CD8-positive, alpha-beta memory T cell (primary cell): ENCODE measurements around the gene C3orf22. TPM values are rescaled to one million over a fixed set of nuclear protein-coding genes. Genes with fewer than 3 reads are reported as not detected.

Experiments
- CTCF ChIA-PET: fragments of 350-600 bp; sonication (Branson Sonifier 250); formaldehyde crosslinking; loops from one replicate; lab custom pipeline; 2021; ENCODE audit warnings: antibody characterized with exemption; lab: Charles Lee
- POLR2A ChIA-PET: fragments of 350-600 bp; sonication (Branson Sonifier 250); formaldehyde crosslinking; loops from one replicate; lab custom pipeline; 2021; ENCODE audit warnings: antibody characterized with exemption; lab: Charles Lee
- DNase-seq, 5 donors: peaks; one replicate each; pipeline versions ENCODE4 v3.0.0 to v3.0.0-alpha.2; 2020 to 2022; ENCODE audit warnings: mixed read lengths in 1 of 5
- H3K27ac ChIP-seq: one replicate; pipeline ENCODE4 v1.7.0; 2013; ENCODE audit warnings: low read depth, mild to moderate bottlenecking, low read length, moderate library complexity
- H3K27me3 ChIP-seq: 2 replicates; pipeline ENCODE4 v1.7.0; 2013; ENCODE audit warnings: low read length, mild to moderate bottlenecking; ENCODE audit not compliant: insufficient read depth, poor library complexity, severe bottlenecking
- H3K36me3 ChIP-seq: 2 replicates; pipeline ENCODE4 v1.7.0; 2013; ENCODE audit warnings: mild to moderate bottlenecking, low read length, moderate library complexity; ENCODE audit not compliant: insufficient read depth
- H3K4me1 ChIP-seq: 2 replicates; pipeline ENCODE4 v1.7.0; 2013; ENCODE audit warnings: mild to moderate bottlenecking, low read length, moderate library complexity; ENCODE audit not compliant: insufficient read depth
- H3K4me3 ChIP-seq: 2 replicates; pipeline ENCODE4 v1.7.0; 2013; ENCODE audit warnings: mild to moderate bottlenecking, low read length
- H3K9me3 ChIP-seq: 2 replicates; pipeline ENCODE4 v1.7.0; 2013; ENCODE audit warnings: mild to moderate bottlenecking, low read length
- H3K27ac Mint-ChIP-seq, 8 donors: one replicate each; pipeline ENCODE4 v1.8.0; 2020 to 2021; ENCODE audit warnings: mixed read lengths in 8 of 8, mild to moderate bottlenecking in 6 of 8, inconsistent platforms in 3 of 8, moderate library complexity in 3 of 8
- H3K27me3 Mint-ChIP-seq, 2 donors: one replicate each; pipeline ENCODE4 v1.8.0; 2020 to 2021; ENCODE audit warnings: mixed read lengths in 2 of 2, mild to moderate bottlenecking in 1 of 2, moderate library complexity in 1 of 2
- H3K36me3 Mint-ChIP-seq, 3 donors: one replicate each; pipeline ENCODE4 v1.8.0; 2020 to 2021; ENCODE audit warnings: mixed read lengths in 3 of 3, inconsistent platforms in 1 of 3, mild to moderate bottlenecking in 1 of 3
- H3K4me1 Mint-ChIP-seq, 3 donors: one replicate each; pipeline ENCODE4 v1.8.0; 2020 to 2021; ENCODE audit warnings: mixed read lengths in 3 of 3, inconsistent platforms in 1 of 3, mild to moderate bottlenecking in 1 of 3
- H3K4me3 Mint-ChIP-seq, 7 donors: one replicate each; pipeline ENCODE4 v1.8.0; 2020 to 2021; ENCODE audit warnings: mixed read lengths in 7 of 7, mild to moderate bottlenecking in 6 of 7, moderate library complexity in 4 of 7, inconsistent platforms in 2 of 7
- H3K9me3 Mint-ChIP-seq, 5 donors: one replicate each; pipeline ENCODE4 v1.8.0; 2020 to 2022; ENCODE audit warnings: mixed read lengths in 5 of 5, mild to moderate bottlenecking in 3 of 5, moderate library complexity in 2 of 5, inconsistent platforms in 1 of 5
- polyA plus RNA-seq: library from polyadenylated mRNA; unstranded; fragments of 300-500 nt; fragmentation: Illumina TruSeq; gene quantifications from one replicate; pipeline ENCODE4 v1.2.3, GENCODE V29; 2021
- total RNA-seq, 2 experiments: library from RNA; stranded (reverse); gene quantifications; one replicate each; pipeline ENCODE4 v1.2.3, GENCODE V29; 2021

C3orf22 gene
- total and polyA plus RNA-seq, 3 experiments from 2014 or later = not detected

DNA sequence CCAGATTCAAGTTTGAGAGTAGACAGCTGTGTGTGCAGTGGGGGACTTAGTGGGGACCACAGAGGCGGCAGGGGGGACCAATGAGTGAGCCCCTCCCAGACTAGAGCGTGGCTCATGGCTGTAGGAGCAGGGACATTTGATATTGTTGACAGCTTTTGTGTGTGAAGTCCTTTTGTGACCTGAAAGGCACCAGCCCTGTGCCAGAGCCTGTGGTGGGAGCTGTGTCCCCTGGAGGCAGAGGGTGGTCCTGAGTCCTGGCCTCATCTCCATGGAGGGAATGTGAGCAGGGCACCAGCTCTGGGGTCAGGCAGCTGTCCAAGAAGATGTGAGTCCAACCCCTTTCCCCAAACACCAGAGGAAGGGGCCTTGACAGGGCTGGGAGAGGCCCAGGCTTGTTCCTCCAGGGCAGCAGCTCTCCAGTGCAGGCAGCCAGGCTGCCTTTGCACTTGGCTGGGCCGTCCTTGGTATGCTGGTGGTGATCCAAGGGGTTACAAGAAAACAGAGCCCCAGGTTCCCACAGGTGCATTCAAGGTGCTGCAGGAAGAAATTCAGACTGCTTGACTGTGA is 10.1 kb upstream of the C3orf22 start:
- Mint-ChIP-seq H3K4me1 (no peaks in the 10 kb centered on the region), H3K36me3 (no peaks in the 10 kb centered on the region), H3K9me3 (no peaks in the 10 kb centered on the region), H3K27ac (no peak overlapping the region), H3K4me3 (no peak overlapping the region), H3K27me3 (peaks cover 11 to 57% of the 10 kb centered on the region in 2 donors)
- H3K9me3 ChIP-seq = no peaks in the 10 kb centered on the region
- no peak overlapping the region for H3K4me3 ChIP-seq
- ChIA-PET POLR2A (no interaction called here), CTCF (no interaction called here)
- no peak for DNase-seq
- no peak overlapping the region for H3K27ac ChIP-seq
- no peaks in the 10 kb centered on the region for H3K36me3 ChIP-seq
- H3K4me1 ChIP-seq = no peaks in the 10 kb centered on the region
- peaks cover 2% of the 10 kb centered on the region for H3K27me3 ChIP-seq

DNA sequence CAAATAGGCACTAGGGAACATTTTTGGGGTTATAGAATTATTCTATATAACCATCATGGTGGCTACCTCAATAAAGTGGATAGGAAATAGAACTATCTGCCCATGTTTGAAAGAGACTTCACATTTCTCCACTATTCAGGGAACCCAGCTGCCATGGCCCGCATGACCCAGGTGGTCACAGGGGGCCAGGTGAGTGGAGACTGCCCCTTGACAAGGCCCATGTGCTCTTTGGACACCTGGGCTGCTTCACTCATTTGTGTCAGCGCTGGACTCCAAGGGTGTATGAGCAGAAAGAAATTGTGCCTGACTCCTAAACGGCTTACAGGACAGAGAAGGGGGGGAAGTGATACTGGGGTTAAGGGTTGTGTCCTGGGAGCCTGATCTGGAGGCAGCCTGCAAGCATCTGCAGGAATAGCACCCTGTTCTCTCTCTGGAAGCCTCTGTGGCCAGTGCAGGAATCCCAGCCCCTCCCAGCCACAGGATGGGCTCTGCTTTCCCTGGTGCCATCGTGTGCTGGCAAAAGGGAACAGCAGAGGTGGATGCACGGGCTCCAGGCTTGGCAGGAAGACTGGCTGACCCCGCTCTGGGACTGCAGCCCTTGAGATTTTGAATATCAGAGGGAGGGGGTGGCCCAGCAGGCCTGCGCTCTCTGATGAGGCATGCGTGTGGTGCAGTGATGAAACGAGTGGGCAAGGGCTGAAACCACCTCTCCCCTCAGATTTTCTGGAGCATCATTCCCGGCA is 9.1 kb upstream of the C3orf22 start:
- peaks cover 9 to 53% of the 10 kb centered on the region in 2 donors for H3K27me3 Mint-ChIP-seq
- H3K4me3 Mint-ChIP-seq = no peak overlapping the region
- H3K27ac Mint-ChIP-seq = no peak overlapping the region
- CTCF ChIA-PET = no interaction called here
- H3K9me3 ChIP-seq = no peaks in the 10 kb centered on the region
- peaks cover 0 to 5% (median under 1%) of the 10 kb centered on the region in 5 donors for H3K9me3 Mint-ChIP-seq
- H3K4me3 ChIP-seq = no peak overlapping the region
- POLR2A ChIA-PET = no interaction called here
- no peaks in the 10 kb centered on the region for H3K36me3 Mint-ChIP-seq
- no peak overlapping the region for H3K27ac ChIP-seq
- no peaks in the 10 kb centered on the region for H3K27me3 ChIP-seq
- no peaks in the 10 kb centered on the region for H3K36me3 ChIP-seq
- DNase-seq = no peak
- no peaks in the 10 kb centered on the region for H3K4me1 ChIP-seq
- no peaks in the 10 kb centered on the region for H3K4me1 Mint-ChIP-seq

GRCh38 chr3:126562737-126563276 is 4.1 kb upstream of the C3orf22 start:
- Histone ChIP-seq H3K4me1 (no peaks in the 10 kb centered on the region), H3K4me3 (no peak overlapping the region), H3K36me3 (no peaks in the 10 kb centered on the region), H3K27ac (no peak overlapping the region), H3K27me3 (no peaks in the 10 kb centered on the region), H3K9me3 (no peaks in the 10 kb centered on the region)
- DNase-seq = no peak
- Mint-ChIP-seq H3K4me1 (no peaks in the 10 kb centered on the region), H3K4me3 (no peak overlapping the region), H3K27me3 (peaks cover 5 to 36% of the 10 kb centered on the region in 2 donors), H3K9me3 (peaks cover 0 to 11% (median 4%) of the 10 kb centered on the region in 5 donors), H3K27ac (no peak overlapping the region), H3K36me3 (no peaks in the 10 kb centered on the region)
- CTCF ChIA-PET = no interaction called here
- POLR2A ChIA-PET = no interaction called here

GRCh38 chr3:126557761-126558160 is 971 bp downstream of the C3orf22 start:
- ChIA-PET POLR2A (no interaction called here), CTCF (no interaction called here)
- H3K27me3 ChIP-seq = no peaks in the 10 kb centered on the region
- H3K4me1 ChIP-seq = no peaks in the 10 kb centered on the region
- Mint-ChIP-seq H3K9me3 (peaks cover 0 to 5% (median 3%) of the 10 kb centered on the region in 5 donors), H3K4me1 (no peaks in the 10 kb centered on the region), H3K4me3 (no peak overlapping the region), H3K27ac (no peak overlapping the region), H3K27me3 (peaks cover 2 to 6% of the 10 kb centered on the region in 2 donors), H3K36me3 (no peaks in the 10 kb centered on the region)
- H3K9me3 ChIP-seq = no peaks in the 10 kb centered on the region
- no peaks in the 10 kb centered on the region for H3K36me3 ChIP-seq
- no peak overlapping the region for H3K4me3 ChIP-seq
- H3K27ac ChIP-seq = no peak overlapping the region
- no peak for DNase-seq

DNA sequence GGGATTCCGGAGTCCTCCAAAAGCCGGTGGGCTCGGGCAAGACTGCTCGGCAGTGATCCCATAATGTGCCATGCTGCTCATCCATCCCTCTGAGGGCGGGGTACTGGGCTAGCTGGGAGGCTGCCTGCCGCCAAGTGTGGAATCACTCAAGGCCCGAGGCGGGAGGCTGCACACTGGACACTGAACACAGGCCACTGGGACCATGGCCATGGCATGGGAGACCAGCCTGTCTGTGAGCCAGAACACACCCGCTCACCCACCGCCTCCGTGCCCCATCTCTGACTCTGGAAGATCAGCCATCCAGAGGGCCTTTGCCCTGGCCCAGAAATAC is 1.4 kb downstream of the C3orf22 start:
- Mint-ChIP-seq H3K27me3 (peaks cover 1 to 6% of the 10 kb centered on the region in 2 donors), H3K4me3 (no peak overlapping the region), H3K36me3 (no peaks in the 10 kb centered on the region), H3K4me1 (no peaks in the 10 kb centered on the region), H3K27ac (no peak overlapping the region), H3K9me3 (peaks cover 0 to 3% (median 2%) of the 10 kb centered on the region in 5 donors)
- no peak overlapping the region for H3K27ac ChIP-seq
- H3K9me3 ChIP-seq = no peaks in the 10 kb centered on the region
- H3K27me3 ChIP-seq = no peaks in the 10 kb centered on the region
- ChIA-PET CTCF (no interaction called here), POLR2A (no interaction called here)
- no peak overlapping the region for H3K4me3 ChIP-seq
- no peaks in the 10 kb centered on the region for H3K4me1 ChIP-seq
- no peaks in the 10 kb centered on the region for H3K36me3 ChIP-seq
- no peak for DNase-seq

DNA sequence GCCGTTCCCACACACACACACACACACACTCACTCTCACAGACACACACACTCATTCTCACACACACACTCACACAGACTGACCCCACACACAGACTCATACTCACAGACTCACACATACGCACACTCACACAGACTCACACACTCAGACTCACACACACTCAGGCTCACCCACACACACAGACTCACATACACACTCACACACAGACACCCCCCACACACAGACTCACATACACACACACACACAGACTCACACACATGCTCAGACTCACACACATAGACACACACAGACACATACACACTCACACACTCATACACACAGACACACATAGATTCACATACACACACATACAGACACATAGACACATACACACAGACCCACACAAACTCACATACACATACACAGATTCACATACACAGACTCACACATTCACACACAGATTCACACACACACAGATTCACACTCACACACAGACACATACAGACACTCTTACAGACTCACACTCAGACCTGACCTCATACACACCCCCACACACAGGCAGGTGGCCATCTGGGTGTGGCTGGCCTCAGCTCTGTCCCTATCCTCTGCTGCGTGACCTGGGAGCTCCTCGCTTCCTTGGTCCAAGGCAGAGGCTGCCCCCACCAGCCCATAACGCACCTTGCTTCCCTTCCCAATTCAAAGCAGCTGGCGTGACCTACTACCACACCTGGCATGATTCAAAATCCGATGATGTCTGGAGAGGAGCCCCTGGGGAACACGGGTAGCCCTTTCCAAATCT is 1.9 kb downstream of the C3orf22 start:
- Mint-ChIP-seq H3K27ac (no peak overlapping the region), H3K9me3 (no peaks in the 10 kb centered on the region), H3K36me3 (no peaks in the 10 kb centered on the region), H3K27me3 (peaks cover 1 to 6% of the 10 kb centered on the region in 2 donors), H3K4me3 (no peak overlapping the region), H3K4me1 (no peaks in the 10 kb centered on the region)
- POLR2A ChIA-PET = no interaction called here
- no peaks in the 10 kb centered on the region for H3K27me3 ChIP-seq
- no peaks in the 10 kb centered on the region for H3K4me1 ChIP-seq
- CTCF ChIA-PET = interaction anchor here (1.7 kb wide), 1 partner anchor 34 kb away, joined by 3 read pairs; no protein-coding TSS in a partner anchor
- H3K9me3 ChIP-seq = no peaks in the 10 kb centered on the region
- H3K36me3 ChIP-seq = no peaks in the 10 kb centered on the region
- no peak overlapping the region for H3K4me3 ChIP-seq
- H3K27ac ChIP-seq = no peak overlapping the region
- DNase-seq = no peak

GRCh38 chr3:126555795-126556636 is 2.7 kb downstream of the C3orf22 start:
- Mint-ChIP-seq H3K36me3 (no peaks in the 10 kb centered on the region), H3K27ac (no peak overlapping the region), H3K27me3 (peaks cover 1 to 4% of the 10 kb centered on the region in 2 donors), H3K9me3 (no peaks in the 10 kb centered on the region), H3K4me3 (no peak overlapping the region), H3K4me1 (no peaks in the 10 kb centered on the region)
- Histone ChIP-seq H3K9me3 (no peaks in the 10 kb centered on the region), H3K4me3 (no peak overlapping the region), H3K27me3 (no peaks in the 10 kb centered on the region), H3K27ac (no peak overlapping the region), H3K4me1 (no peaks in the 10 kb centered on the region), H3K36me3 (no peaks in the 10 kb centered on the region)
- CTCF ChIA-PET = interaction anchor here (1.7 kb wide), 1 partner anchor 33 kb away, joined by 3 read pairs; no protein-coding TSS in a partner anchor
- DNase-seq = no peak
- POLR2A ChIA-PET = no interaction called here
